PFSK-1 (cell line): ENCODE results near the gene SYTL3.

Experiments
- REST ChIP-seq, 2 experiments: IDR thresholded peaks; 2 replicates each; pipeline versions ENCODE4 v1.6.1 to v1.8.0; 2011 to 2012; ENCODE audit warnings: low read depth in 2 of 2, low read length in 2 of 2, control low read depth in 1 of 2, inconsistent platforms in 1 of 2, mild to moderate bottlenecking in 1 of 2, moderate library complexity in 1 of 2; ENCODE audit not compliant: insufficient read depth in 1 of 2
- TAF1 ChIP-seq: IDR thresholded peaks from 2 replicates; pipeline ENCODE4 v1.6.1; 2012; ENCODE audit warnings: low read length, control low read depth, borderline replicate concordance; ENCODE audit not compliant: insufficient read depth

GRCh38 chr6:158638324-158638854 is 11.5 kb upstream of the SYTL3 start:
- TF ChIP-seq TAF1 (no peak), REST (IDR thresholded peaks at IDR 0.05; ENCODE audit: insufficient read depth in 1 of 2, low read depth in 2 of 2, low read length in 2 of 2) (no peak)
